ENCODE results near the gene PARD6A.

PARD6A gene

GRCh38 chr16:67676516-67676915 lies 15.8 kb downstream of the PARD6A start:
- H2AFZ ChIP-seq (ENCODE audit: low read depth) = no peak overlapping the region
- no peak overlapping the region for H3K27ac ChIP-seq
- no peaks in the 10 kb centered on the region for H4K20me1 ChIP-seq (ENCODE audit: insufficient read depth)
- no peaks in the 10 kb centered on the region for H3K27me3 ChIP-seq (ENCODE audit: insufficient read depth, low read depth)
- H3K79me2 ChIP-seq (ENCODE audit: insufficient read depth, low read depth) = no peaks in the 10 kb centered on the region
- H3K36me3 ChIP-seq (ENCODE audit: insufficient read depth) = no peaks in the 10 kb centered on the region
- H3K4me1 ChIP-seq (ENCODE audit: low read depth, poor library complexity, severe bottlenecking) = peaks cover 5% of the 10 kb centered on the region
- H3K9ac ChIP-seq = no peak overlapping the region
- H3K4me3 ChIP-seq (IDR thresholded peaks at IDR 0.05; ENCODE audit: insufficient read depth, low read depth, low read length) = no peak overlapping the region
- TF ChIP-seq CTCF (conservative IDR thresholded peaks at IDR 0.05; ENCODE audit: low read depth, low read length) = no peak
- H3K4me2 ChIP-seq = no peak overlapping the region

- Histone ChIP-seq H3K79me2 (ENCODE audit: insufficient read depth, low read depth) (no peaks in the 10 kb centered on the region), H3K36me3 (ENCODE audit: insufficient read depth) (no peaks in the 10 kb centered on the region), H3K4me3 (IDR thresholded peaks at IDR 0.05; ENCODE audit: insufficient read depth, low read depth, low read length) (no peak overlapping the region), H3K4me2 (no peak overlapping the region), H2AFZ (ENCODE audit: low read depth) (no peak overlapping the region), H3K27me3 (ENCODE audit: insufficient read depth, low read depth) (no peaks in the 10 kb centered on the region), H3K4me1 (ENCODE audit: low read depth, poor library complexity, severe bottlenecking) (peaks cover 5% of the 10 kb centered on the region), H3K27ac (no peak overlapping the region), H3K9ac (no peak overlapping the region), H4K20me1 (ENCODE audit: insufficient read depth) (no peaks in the 10 kb centered on the region)
- no peak for TF ChIP-seq CTCF (conservative IDR thresholded peaks at IDR 0.05; ENCODE audit: low read depth, low read length)
Measured at GRCh38 chr16:67676939-67677338, 16.2 kb downstream of the PARD6A start.

- no peaks in the 10 kb centered on the region for H4K20me1 ChIP-seq (ENCODE audit: insufficient read depth)
- H3K4me1 ChIP-seq (ENCODE audit: low read depth, poor library complexity, severe bottlenecking) = peaks cover 5% of the 10 kb centered on the region
- no peaks in the 10 kb centered on the region for H3K36me3 ChIP-seq (ENCODE audit: insufficient read depth)
- no peak overlapping the region for H3K9ac ChIP-seq
- H3K27me3 ChIP-seq (ENCODE audit: insufficient read depth, low read depth) = no peaks in the 10 kb centered on the region
- H3K4me3 ChIP-seq (IDR thresholded peaks at IDR 0.05; ENCODE audit: insufficient read depth, low read depth, low read length) = no peak overlapping the region
- no peak overlapping the region for H3K27ac ChIP-seq
- TF ChIP-seq CTCF (conservative IDR thresholded peaks at IDR 0.05; ENCODE audit: low read depth, low read length) = no peak
- no peak overlapping the region for H2AFZ ChIP-seq (ENCODE audit: low read depth)
- H3K79me2 ChIP-seq (ENCODE audit: insufficient read depth, low read depth) = no peaks in the 10 kb centered on the region
- no peak overlapping the region for H3K4me2 ChIP-seq
Measured at GRCh38 chr16:67677712-67678111, 17.0 kb downstream of the PARD6A start.

- Histone ChIP-seq H3K4me1 (ENCODE audit: low read depth, poor library complexity, severe bottlenecking) (no peaks in the 10 kb centered on the region), H3K9ac (no peak overlapping the region), H3K27me3 (ENCODE audit: insufficient read depth, low read depth) (no peaks in the 10 kb centered on the region), H2AFZ (ENCODE audit: low read depth) (no peak overlapping the region), H4K20me1 (ENCODE audit: insufficient read depth) (no peaks in the 10 kb centered on the region), H3K79me2 (ENCODE audit: insufficient read depth, low read depth) (no peaks in the 10 kb centered on the region), H3K4me2 (no peak overlapping the region), H3K36me3 (ENCODE audit: insufficient read depth) (no peaks in the 10 kb centered on the region), H3K27ac (no peak overlapping the region), H3K4me3 (IDR thresholded peaks at IDR 0.05; ENCODE audit: insufficient read depth, low read depth, low read length) (no peak overlapping the region)
- no peak for TF ChIP-seq CTCF (conservative IDR thresholded peaks at IDR 0.05; ENCODE audit: low read depth, low read length)
Measured at GRCh38 chr16:67678354-67679023, 17.7 kb downstream of the PARD6A start.
